ENCODE results near the gene TMEM181. TPM values are rescaled to one million over a fixed set of nuclear protein-coding genes. Genes with fewer than 3 reads are reported as not detected.
A peak's percentile ranks its signal among the peaks of the same experiment; 100 is the strongest.

The TMEM181 gene
- total and polyA plus RNA-seq, 2 of the 13 experiments (the other 11 are each of a cell fraction or from before 2014, with no cell fraction given), result 59.1 to 108 TPM

GRCh38 chr6:158684311-158684710 is 124.4 kb downstream of the TMEM181 start:
- H3K27me3 ChIP-seq (ENCODE audit: control insufficient read depth in 1 of 2, insufficient read depth in 2 of 2, low read length in 2 of 2), result peaks cover 1 to 29% of the 10 kb centered on the region in 2 experiments; a peak in 3 of 5 replicates
- no peak overlapping the region for H3K4me2 ChIP-seq (ENCODE audit: low read depth, low read length)
- H2AFZ ChIP-seq (ENCODE audit: low read length), result no peak overlapping the region
- POLR2A ChIA-PET, result no interaction called here
- 41% methylated on average over 5 of the region's 5 CpGs for WGBS (ENCODE audit: low lambda C conversion rate)
- CTCF ChIA-PET (ENCODE audit: low intra/inter-chr PET ratio, low total read pairs), result no interaction called here
- H3K9me3 ChIP-seq (ENCODE audit: low read length), result no peaks in the 10 kb centered on the region
- ATAC-seq (peak; percentile 28; the same call in 1 of the 3 replicates), FAIRE-seq (no peak), DNase-seq (ENCODE audit: low spot score) (no peak)
- in situ Hi-C loops (cut with HindIII; ENCODE audit: extremely low pct_ligation_motif_present, low pct_unique_long_range_greater_than_20kb), result no loop called here
- no peaks in the 10 kb centered on the region for H4K20me1 ChIP-seq (ENCODE audit: insufficient read depth, low read length)
- BruUV-seq (replicated peaks), result no TSS peak
- TF ChIP-seq GPBP1L1 (CRISPR knock-in tag; IDR thresholded peaks at IDR 0.05), result no peak
- no peak for TF ChIP-seq CHCHD3 (CRISPR knock-in tag; IDR thresholded peaks at IDR 0.05)
- no peaks in the 10 kb centered on the region for H3K79me2 ChIP-seq (ENCODE audit: insufficient read depth, low read length)
- no peak overlapping the region for H3K27ac ChIP-seq (ENCODE audit: extremely low read length, insufficient read depth, low read length)
- no peak overlapping the region for H3K9ac ChIP-seq (ENCODE audit: insufficient read depth, low read depth, low read length)
- no peaks in the 10 kb centered on the region for H3K36me3 ChIP-seq (replicated peaks in 1 of 2; ENCODE audit: control insufficient read depth in 1 of 2, insufficient read depth in 2 of 2, low read length in 2 of 2)
- no peak overlapping the region for H3K4me3 ChIP-seq (replicated peaks in 1 of 3; ENCODE audit: insufficient read depth in 1 of 3, low read depth in 2 of 3, low read length in 3 of 3)
- 0 out of 2 replicates have a peak, but pooled peaks cover 6% of the 10 kb centered on the region for H3K4me1 ChIP-seq (ENCODE audit: insufficient read depth, low read length)
- intact Hi-C loops (cut with micrococcal nuclease; ENCODE audit: unreplicated experiment), result no loop called here

GRCh38 chr6:158684745-158685324 is 124.9 kb downstream of the TMEM181 start:
- TF ChIP-seq DPF2 (CRISPR knock-in tag; IDR thresholded peaks at IDR 0.05; ENCODE audit: borderline replicate concordance, low read depth), result no peak
- TF ChIP-seq ZNF446 (CRISPR knock-in tag; IDR thresholded peaks at IDR 0.05), result no peak
- TF ChIP-seq TERF1 (CRISPR knock-in tag; IDR thresholded peaks at IDR 0.05), result no peak
- no peak for TF ChIP-seq NFKB2 (CRISPR knock-in tag; IDR thresholded peaks at IDR 0.05; ENCODE audit: borderline replicate concordance)
- no peak for TF ChIP-seq MIXL1 (CRISPR knock-in tag; IDR thresholded peaks at IDR 0.05)
- no peak for TF ChIP-seq ZNF644 (CRISPR knock-in tag; IDR thresholded peaks at IDR 0.05; ENCODE audit: low read depth)
- no peak for TF ChIP-seq ZNF256 (CRISPR knock-in tag; conservative IDR thresholded peaks at IDR 0.05)
- TF ChIP-seq ZNF362 (CRISPR knock-in tag; IDR thresholded peaks at IDR 0.05; ENCODE audit: borderline replicate concordance), result peak; percentile 59; the same call in 1 of the 2 replicates
- peak; percentile 38 for TF ChIP-seq TEAD3 (CRISPR knock-in tag; optimal IDR thresholded peaks at IDR 0.05; ENCODE audit: borderline replicate concordance)
- TF ChIP-seq MNT (IDR thresholded peaks at IDR 0.05), result no peak
- 8% methylated on average over 5 of the region's 5 CpGs for WGBS (ENCODE audit: low lambda C conversion rate)
- Histone ChIP-seq H3K9ac (ENCODE audit: insufficient read depth, low read depth, low read length) (no peak overlapping the region), H3K9me3 (ENCODE audit: low read length) (no peaks in the 10 kb centered on the region), H3K4me3 (replicated peaks in 1 of 3; ENCODE audit: insufficient read depth in 1 of 3, low read depth in 2 of 3, low read length in 3 of 3) (no peak overlapping the region), H3K79me2 (ENCODE audit: insufficient read depth, low read length) (no peaks in the 10 kb centered on the region), H3K27ac (ENCODE audit: extremely low read length, insufficient read depth, low read length) (no peak overlapping the region), H3K36me3 (replicated peaks in 1 of 2; ENCODE audit: control insufficient read depth in 1 of 2, insufficient read depth in 2 of 2, low read length in 2 of 2) (no peaks in the 10 kb centered on the region), H3K4me1 (ENCODE audit: insufficient read depth, low read length) (0 out of 2 replicates have a peak, but pooled peaks cover 6% of the 10 kb centered on the region), H4K20me1 (ENCODE audit: insufficient read depth, low read length) (no peaks in the 10 kb centered on the region), H2AFZ (ENCODE audit: low read length) (no peak overlapping the region), H3K4me2 (ENCODE audit: low read depth, low read length) (no peak overlapping the region), H3K27me3 (ENCODE audit: control insufficient read depth in 1 of 2, insufficient read depth in 2 of 2, low read length in 2 of 2) (peaks cover 1 to 29% of the 10 kb centered on the region in 2 experiments; a peak in 3 of 5 replicates)
- DNase-seq (ENCODE audit: low spot score) (peak; percentile 33), FAIRE-seq (no peak), ATAC-seq (peak; percentile 66)
- intact Hi-C loops (cut with micrococcal nuclease; ENCODE audit: unreplicated experiment), result no loop called here
- no TSS peak for BruUV-seq (replicated peaks)
- ChIA-PET CTCF (ENCODE audit: low intra/inter-chr PET ratio, low total read pairs) (no interaction called here), POLR2A (no interaction called here)
- in situ Hi-C loops (cut with HindIII; ENCODE audit: extremely low pct_ligation_motif_present, low pct_unique_long_range_greater_than_20kb), result no loop called here

All from HepG2 (cell line).